ENCODE data around the gene ETV6. TPM values are rescaled to one million over a fixed set of nuclear protein-coding genes. Genes with fewer than 3 reads are reported as not detected.

The ETV6 gene
- total RNA-seq, 1 experiment from 2014 or later: 14.1 TPM

DNA sequence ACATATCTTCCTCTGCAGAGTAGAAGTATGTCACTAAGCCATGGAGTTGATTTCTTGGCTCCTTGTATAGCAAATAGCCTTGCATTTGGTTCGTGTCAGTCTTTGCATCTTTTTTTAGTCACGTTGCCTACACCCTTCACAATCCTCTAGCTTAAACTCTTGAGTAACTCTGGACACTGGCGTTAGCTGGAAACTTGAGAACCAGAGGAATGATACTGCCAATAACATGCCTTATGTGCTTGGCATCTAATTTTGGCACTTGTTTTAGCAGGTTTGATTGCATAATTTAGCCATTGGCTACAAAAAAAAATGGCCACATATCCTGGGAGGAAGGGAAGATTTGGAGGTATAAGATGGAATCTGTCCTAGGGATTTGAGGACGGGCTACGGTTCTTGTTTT lies 136.2 kb downstream of the ETV6 start:
- Histone ChIP-seq H3K9ac (ENCODE audit: low read length) (no peak overlapping the region), H3K79me2 (ENCODE audit: insufficient read depth, low read length) (no peaks in the 10 kb centered on the region), H2AFZ (ENCODE audit: low read depth, low read length, poor library complexity, severe bottlenecking) (no peak overlapping the region), H3K27me3 (ENCODE audit: insufficient read depth, low read length) (no peaks in the 10 kb centered on the region), H3K27ac (ENCODE audit: low read depth, low read length) (no peak overlapping the region), H3K4me1 (ENCODE audit: control insufficient read depth in 1 of 2, insufficient read depth in 2 of 2, low read length in 2 of 2) (no peaks in the 10 kb centered on the region), H3K9me3 (ENCODE audit: control insufficient read depth in 1 of 2, insufficient read depth in 1 of 2, low read depth in 1 of 2, low read length in 2 of 2) (no peaks in the 10 kb centered on the region), H3K9me2 (ENCODE audit: insufficient read depth) (no peaks in the 10 kb centered on the region), H3K4me3 (replicated peaks in 1 of 2; ENCODE audit: low read depth in 1 of 2, low read length in 2 of 2) (no peak overlapping the region), H4K20me1 (ENCODE audit: insufficient read depth) (no peaks in the 10 kb centered on the region), H3K36me3 (ENCODE audit: control insufficient read depth in 1 of 2, insufficient read depth in 2 of 2, low read length in 2 of 2) (no peaks in the 10 kb centered on the region), H3K4me2 (ENCODE audit: low read length) (no peak overlapping the region)
- ChIA-PET CTCF (no interaction called here), POLR2A (no interaction called here), RAD21 (ENCODE audit: low non-redundant PET in 1 of 2, low total read pairs in 2 of 2, uncharacterized antibody in 2 of 2, unreplicated experiment in 2 of 2) (no interaction called here)
- ATAC-seq (no peak), DNase-seq (ENCODE audit: low read depth, low spot score) (no peak)
- TF ChIP-seq ZNF274 (IDR thresholded peaks at IDR 0.05; ENCODE audit: low read depth, low read length): no peak
- no peak for TF ChIP-seq CEBPB (IDR thresholded peaks at IDR 0.05; ENCODE audit: low read depth)
- TF ChIP-seq, protein P1, sequence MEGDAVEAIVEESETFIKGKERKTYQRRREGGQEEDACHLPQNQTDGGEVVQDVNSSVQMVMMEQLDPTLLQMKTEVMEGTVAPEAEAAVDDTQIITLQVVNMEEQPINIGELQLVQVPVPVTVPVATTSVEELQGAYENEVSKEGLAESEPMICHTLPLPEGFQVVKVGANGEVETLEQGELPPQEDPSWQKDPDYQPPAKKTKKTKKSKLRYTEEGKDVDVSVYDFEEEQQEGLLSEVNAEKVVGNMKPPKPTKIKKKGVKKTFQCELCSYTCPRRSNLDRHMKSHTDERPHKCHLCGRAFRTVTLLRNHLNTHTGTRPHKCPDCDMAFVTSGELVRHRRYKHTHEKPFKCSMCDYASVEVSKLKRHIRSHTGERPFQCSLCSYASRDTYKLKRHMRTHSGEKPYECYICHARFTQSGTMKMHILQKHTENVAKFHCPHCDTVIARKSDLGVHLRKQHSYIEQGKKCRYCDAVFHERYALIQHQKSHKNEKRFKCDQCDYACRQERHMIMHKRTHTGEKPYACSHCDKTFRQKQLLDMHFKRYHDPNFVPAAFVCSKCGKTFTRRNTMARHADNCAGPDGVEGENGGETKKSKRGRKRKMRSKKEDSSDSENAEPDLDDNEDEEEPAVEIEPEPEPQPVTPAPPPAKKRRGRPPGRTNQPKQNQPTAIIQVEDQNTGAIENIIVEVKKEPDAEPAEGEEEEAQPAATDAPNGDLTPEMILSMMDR (IDR thresholded peaks at IDR 0.05 in 2 of 3, conservative IDR thresholded peaks at IDR 0.05 in 1 of 3; ENCODE audit: borderline replicate concordance in 1 of 3, insufficient read depth in 1 of 3, low read depth in 2 of 3, low read length in 2 of 3): no peak
- TF ChIP-seq ELF1 (IDR thresholded peaks at IDR 0.05; ENCODE audit: borderline replicate concordance, low read depth): no peak
- TF ChIP-seq SRF (IDR thresholded peaks at IDR 0.05; ENCODE audit: low read depth): no peak
- TF ChIP-seq CBX3 (IDR thresholded peaks at IDR 0.05; ENCODE audit: low read depth): no peak
- TF ChIP-seq, protein P2, sequence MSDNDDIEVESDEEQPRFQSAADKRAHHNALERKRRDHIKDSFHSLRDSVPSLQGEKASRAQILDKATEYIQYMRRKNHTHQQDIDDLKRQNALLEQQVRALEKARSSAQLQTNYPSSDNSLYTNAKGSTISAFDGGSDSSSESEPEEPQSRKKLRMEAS (IDR thresholded peaks at IDR 0.05): no peak
- TF ChIP-seq YY1 (IDR thresholded peaks at IDR 0.05; ENCODE audit: extremely low read depth, insufficient replicate concordance, low read depth, low read length): no peak
- no peak for TF ChIP-seq JUND (IDR thresholded peaks at IDR 0.05)
- intact Hi-C loops (cut with micrococcal nuclease): no loop called here
- no TSS peak for BruUV-seq (replicated peaks)
